Measurements from ENCODE around the gene MROH9. TPM values are rescaled to one million over a fixed set of nuclear protein-coding genes. Genes with fewer than 3 reads are reported as not detected.

Gene MROH9
- not detected for total RNA-seq

GRCh38 chr1:170935231-170935630 is at the start of gene MROH9:
Gene MROH9, plus strand, starts transcription at chr1:170935534. Its CDS starts 10,023 bp downstream, at chr1:170945557.

DNA sequence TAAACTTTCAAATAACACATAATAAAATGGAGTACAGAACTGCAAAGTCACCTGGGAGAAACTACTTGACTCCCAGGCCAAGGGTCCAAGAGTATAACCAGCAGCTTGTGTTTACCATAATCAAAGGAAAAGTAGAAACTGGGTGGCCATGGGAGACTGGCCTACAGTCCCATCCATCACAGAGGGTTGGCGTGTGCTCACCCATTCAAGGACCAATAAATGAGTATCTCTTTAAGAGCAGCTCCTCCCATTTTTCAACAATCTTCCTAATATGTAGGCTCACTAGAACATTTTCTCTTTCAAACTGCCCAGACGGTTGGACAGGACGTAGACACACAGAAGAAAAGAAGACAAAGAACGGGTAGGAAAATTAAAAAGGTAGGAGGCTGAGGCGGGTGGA is 155.3 kb downstream of the MROH9 start, which contains the start of gene FMO3:
FMO3 (plus strand) TSS at position 302 of the 400 bp plus-strand sequence. CDS start 1,754 bp downstream, outside the sequence.

Small RNA genes lying within 50 kb of the gene (small RNA-seq; reads per million reads assigned to genes)
- 0.12 reads per million for gene MIR1295A (ENCODE audit: low replicate concordance)

Other genes with a start within 250 kb of the MROH9 start
- gene FMO3, start 155.4 kb downstream of the MROH9 start, total RNA-seq = not detected
- under 0.01 TPM for gene FMO2, start 249.8 kb downstream of the MROH9 start, total RNA-seq